ENCODE measurements around the gene REN.
A peak's percentile ranks its signal among the peaks of the same experiment; 100 is the strongest.

Gene REN

DNA sequence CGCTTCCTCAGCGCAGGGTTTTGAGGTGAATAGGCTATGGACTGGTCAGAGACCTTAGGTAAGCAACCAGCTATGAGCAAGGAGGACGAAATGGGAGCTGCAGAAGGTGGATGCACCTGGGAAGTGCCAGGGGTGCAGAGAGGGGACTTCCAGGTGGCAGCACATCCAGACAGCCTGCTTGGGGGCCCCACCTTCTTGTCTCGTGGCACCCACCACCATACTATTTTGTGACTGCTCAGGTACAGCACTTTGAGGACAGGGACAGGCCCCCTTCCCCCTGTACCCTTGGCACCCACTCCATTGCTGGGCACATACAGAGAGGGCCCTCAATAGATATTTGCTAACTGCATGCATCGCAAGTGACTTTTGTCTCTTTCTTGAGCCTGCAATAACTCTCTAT lies 30.9 kb upstream of the REN start:
- peaks cover 32% of the 10 kb centered on the region for H3K4me1 ChIP-seq (ENCODE audit: insufficient read depth, low read length)
- no peak overlapping the region for H3K9ac ChIP-seq (ENCODE audit: low read depth, low read length)
- H3K9me3 ChIP-seq (ENCODE audit: control insufficient read depth, insufficient read depth, low read length): no peaks in the 10 kb centered on the region
- H3K36me3 ChIP-seq (ENCODE audit: insufficient read depth, low read length): no peaks in the 10 kb centered on the region

DNA sequence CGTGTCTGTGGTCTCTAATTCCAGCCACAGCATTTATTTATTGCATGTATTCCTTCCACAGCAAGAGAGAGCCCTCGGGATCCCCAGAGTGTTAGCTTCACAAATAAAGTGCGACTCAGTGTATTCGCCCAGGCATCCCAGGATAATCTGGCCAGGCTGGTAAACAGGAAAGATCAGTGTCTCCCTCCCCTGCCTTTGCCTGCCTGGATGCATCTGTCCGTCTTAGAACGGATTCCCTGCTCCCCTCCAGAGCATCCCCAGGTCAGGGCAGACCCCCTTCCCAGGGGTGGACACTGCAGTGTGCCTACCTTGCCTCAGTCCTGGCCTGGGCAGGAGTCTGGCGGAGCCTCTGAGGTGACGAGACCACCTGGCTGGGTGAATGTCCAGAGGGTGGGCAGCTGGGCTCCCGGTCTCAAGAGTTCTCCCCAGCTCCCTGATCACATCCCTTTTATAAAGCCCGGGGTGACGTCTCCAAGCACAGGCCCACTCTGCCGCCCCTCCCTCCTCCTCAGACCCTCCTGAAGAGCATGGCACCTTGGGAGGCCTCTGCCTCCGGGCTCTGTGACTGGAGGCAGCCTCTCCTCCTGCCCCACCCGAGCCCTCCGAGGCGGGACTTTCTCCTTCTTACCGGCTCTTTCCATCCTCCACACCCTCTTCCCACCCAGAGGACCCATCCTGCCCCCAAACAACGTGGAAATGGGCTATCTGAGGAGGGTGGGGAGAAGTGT lies 30.1 kb upstream of the REN start, which contains the start of gene KISS1:
KISS1 (minus strand) TSS at position 424 of the 728 bp plus-strand sequence. CDS start 3,615 bp downstream, outside the sequence.
- Histone ChIP-seq H3K36me3 (ENCODE audit: insufficient read depth, low read length) (no peaks in the 10 kb centered on the region), H3K9me3 (ENCODE audit: control insufficient read depth, insufficient read depth, low read length) (no peaks in the 10 kb centered on the region), H3K4me1 (ENCODE audit: insufficient read depth, low read length) (peaks cover 31% of the 10 kb centered on the region), H3K9ac (ENCODE audit: low read depth, low read length) (no peak within 1 kb of the TSS; the same call in 1 of the 2 replicates)

DNA sequence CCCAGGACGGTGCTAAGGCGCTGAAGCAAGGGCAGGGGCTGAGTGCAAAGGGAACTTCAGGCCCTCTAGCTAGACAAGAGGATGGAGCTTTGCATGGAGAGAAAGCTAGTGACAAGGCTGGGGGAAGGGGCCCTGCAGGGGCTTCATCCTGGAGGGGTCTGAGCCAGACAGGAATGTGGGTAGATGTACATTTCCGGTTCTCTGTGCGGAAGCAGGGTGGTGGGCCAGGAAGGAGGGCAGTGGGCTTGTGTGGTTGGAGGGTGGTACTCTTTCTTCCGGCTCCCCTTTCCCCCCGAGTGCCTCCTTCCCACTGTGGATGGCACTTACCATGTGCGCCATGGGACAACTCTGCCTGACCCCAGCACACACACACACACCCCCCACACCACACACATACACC lies 28.6 kb upstream of the REN start:
- Histone ChIP-seq H3K9me3 (ENCODE audit: control insufficient read depth, insufficient read depth, low read length) (no peaks in the 10 kb centered on the region), H3K36me3 (ENCODE audit: insufficient read depth, low read length) (no peaks in the 10 kb centered on the region), H3K4me1 (ENCODE audit: insufficient read depth, low read length) (peaks cover 34% of the 10 kb centered on the region), H3K9ac (ENCODE audit: low read depth, low read length) (no peak overlapping the region)

DNA sequence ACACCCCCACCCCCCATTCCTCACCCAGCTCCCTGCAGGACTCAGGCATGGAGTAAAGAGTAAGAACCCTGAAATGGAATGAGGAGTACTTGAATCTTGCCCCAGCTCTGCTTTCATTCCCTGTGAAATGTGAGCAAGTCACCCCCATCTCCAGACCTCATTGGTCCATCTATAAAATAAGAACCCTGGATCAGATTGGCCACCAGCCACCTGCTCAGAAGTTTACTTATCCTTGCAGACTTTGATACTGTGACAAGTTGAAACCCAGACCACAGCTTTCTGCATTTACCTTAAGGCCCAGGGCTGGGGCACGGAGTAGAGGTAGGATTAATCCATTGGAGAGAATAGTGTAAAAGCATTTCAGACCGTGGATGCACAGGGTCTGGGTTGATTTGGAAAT lies 27.9 kb upstream of the REN start:
- no peaks in the 10 kb centered on the region for H3K9me3 ChIP-seq (ENCODE audit: control insufficient read depth, insufficient read depth, low read length)
- peaks cover 29% of the 10 kb centered on the region for H3K4me1 ChIP-seq (ENCODE audit: insufficient read depth, low read length)
- no peaks in the 10 kb centered on the region for H3K36me3 ChIP-seq (ENCODE audit: insufficient read depth, low read length)
- H3K9ac ChIP-seq (ENCODE audit: low read depth, low read length): no peak overlapping the region

DNA sequence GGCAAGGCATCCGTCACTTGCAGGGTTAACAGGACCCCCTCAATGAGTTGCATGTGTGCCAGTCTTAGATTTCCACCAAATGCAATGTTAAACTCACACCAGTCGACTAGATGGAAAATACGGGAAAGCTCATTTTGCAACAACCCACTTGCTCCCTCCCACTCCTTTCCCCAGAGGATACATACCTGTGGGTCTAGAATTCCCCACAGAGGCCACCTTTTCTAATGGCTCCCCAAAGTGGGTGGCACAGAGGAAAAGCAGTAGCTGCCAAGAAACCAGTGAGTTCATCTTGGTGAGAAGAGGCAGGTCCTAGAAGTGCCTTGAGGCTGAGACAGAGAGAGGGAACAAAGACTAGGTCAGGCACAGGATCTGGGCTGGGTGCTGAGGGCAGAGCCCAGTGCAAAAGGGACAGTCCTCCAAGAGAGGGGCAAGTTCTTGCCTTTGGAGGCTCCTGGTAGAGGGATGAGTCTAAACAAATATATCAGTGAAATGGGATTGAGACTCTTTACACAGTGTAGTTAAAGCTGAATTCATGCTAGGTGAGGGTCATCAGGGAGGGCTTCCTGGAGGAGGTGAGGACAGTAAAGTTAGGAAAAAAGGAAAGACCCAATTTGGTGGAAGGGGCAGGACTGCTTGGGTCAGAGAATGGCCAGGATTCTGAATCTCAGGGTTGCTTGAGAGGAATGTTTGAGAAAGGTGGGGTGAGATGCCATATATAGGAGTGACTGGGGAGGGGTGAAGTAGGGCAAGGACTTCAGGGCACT lies 26.6 kb upstream of the REN start:
- H3K4me1 ChIP-seq (ENCODE audit: insufficient read depth, low read length): peaks cover 20% of the 10 kb centered on the region; the same call in 1 of the 2 replicates
- no peak overlapping the region for H3K9ac ChIP-seq (ENCODE audit: low read depth, low read length)
- no peaks in the 10 kb centered on the region for H3K9me3 ChIP-seq (ENCODE audit: control insufficient read depth, insufficient read depth, low read length)
- no peaks in the 10 kb centered on the region for H3K36me3 ChIP-seq (ENCODE audit: insufficient read depth, low read length)

DNA sequence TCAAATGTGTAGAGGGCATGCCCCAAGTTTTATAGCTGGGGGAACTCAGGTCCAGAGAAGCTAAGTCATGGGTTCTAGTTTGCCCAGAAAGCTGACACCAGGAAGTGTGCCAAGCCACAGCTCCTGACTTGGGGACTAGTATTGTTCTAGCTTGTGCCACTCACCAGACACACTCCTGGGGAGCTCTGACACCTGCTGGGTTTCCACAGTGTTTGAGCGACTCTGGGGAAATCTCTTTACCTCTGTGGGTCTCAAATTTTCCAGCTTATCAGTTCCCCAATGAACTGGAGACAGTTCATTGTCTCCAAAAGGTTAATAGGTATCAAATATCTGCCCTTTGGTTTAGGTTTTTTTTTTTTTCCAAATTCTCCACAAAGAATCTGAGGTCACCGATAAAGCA lies 25.9 kb upstream of the REN start:
- Histone ChIP-seq H3K36me3 (ENCODE audit: insufficient read depth, low read length) (no peaks in the 10 kb centered on the region), H3K9me3 (ENCODE audit: control insufficient read depth, insufficient read depth, low read length) (no peaks in the 10 kb centered on the region), H3K4me1 (ENCODE audit: insufficient read depth, low read length) (peaks cover 16% of the 10 kb centered on the region; the same call in 1 of the 2 replicates), H3K9ac (ENCODE audit: low read depth, low read length) (no peak overlapping the region)

DNA sequence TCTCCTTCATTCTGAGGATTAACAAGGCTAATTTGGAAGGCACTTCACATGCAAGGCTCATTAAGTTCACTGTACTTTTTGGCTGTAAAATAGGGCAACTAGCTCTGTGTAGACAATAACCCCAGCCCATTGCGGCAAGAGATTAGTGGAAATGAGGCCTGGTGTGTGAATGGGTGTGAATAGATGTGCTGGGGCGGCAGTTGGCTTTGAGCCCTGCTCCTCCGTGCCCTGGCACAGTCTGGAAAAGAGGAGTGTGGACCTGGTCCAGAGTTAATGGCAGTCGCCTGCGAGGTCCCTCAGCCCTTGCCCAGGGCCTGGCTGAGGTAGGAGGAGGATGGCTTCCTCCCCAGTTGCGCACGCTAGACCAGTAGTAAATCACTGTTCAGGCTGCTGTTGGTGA lies 25.3 kb upstream of the REN start:
- peaks cover 12% of the 10 kb centered on the region; the same call in 1 of the 2 replicates for H3K4me1 ChIP-seq (ENCODE audit: insufficient read depth, low read length)
- no peaks in the 10 kb centered on the region for H3K36me3 ChIP-seq (ENCODE audit: insufficient read depth, low read length)
- no peak overlapping the region for H3K9ac ChIP-seq (ENCODE audit: low read depth, low read length)
- H3K9me3 ChIP-seq (ENCODE audit: control insufficient read depth, insufficient read depth, low read length): no peaks in the 10 kb centered on the region

DNA sequence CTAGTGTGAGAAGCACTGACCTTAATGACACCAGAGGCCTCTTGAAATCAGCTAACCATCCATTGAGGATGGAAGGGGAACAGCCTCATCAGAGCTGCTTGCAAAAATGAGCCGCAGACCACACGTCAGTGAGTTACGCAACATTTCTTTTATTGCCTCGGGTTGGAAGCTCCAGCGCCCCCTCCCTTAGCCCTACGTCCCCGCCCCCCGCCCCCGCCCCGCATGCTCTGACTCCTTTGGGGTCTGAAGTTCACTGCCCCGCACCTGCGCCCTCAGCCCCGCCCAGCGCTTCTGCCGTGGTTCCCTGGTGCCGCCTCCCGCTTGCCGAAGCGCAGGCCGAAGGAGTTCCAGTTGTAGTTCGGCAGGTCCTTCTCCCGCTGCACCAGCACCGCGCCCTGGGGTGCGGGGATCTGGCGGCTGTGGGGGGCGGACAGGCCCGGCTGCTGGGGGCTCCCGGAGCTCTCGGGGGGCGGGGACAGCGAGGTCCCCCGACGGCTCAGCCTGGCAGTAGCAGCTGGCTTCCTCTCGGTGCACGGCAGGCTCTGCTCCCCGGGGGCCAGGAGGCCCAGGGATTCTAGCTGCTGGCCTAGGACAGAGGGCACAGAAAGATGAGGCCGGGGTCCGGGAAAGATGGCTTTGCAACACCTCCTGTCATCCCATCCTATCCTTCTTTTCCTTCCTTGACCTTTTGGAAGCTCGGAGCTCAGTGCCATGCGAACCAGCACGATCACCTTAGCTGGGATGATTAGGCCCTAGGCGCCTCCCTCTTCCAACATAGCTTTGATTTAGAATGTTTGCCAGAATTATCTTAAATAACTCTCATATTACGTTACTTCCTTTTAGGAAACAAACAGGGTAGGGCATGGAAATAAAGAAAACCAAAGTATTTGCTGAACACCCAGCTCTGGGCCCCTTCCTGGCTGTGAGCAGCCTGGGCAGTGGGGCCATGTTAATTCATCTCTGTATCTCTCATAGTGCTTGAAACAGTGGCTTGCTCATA lies 24.4 kb upstream of the REN start:
- H3K9me3 ChIP-seq (ENCODE audit: control insufficient read depth, insufficient read depth, low read length): no peaks in the 10 kb centered on the region
- peaks cover 5% of the 10 kb centered on the region; the same call in 1 of the 2 replicates for H3K4me1 ChIP-seq (ENCODE audit: insufficient read depth, low read length)
- no peaks in the 10 kb centered on the region for H3K36me3 ChIP-seq (ENCODE audit: insufficient read depth, low read length)
- peak overlapping the region; percentile 34; the same call in 1 of the 2 replicates for H3K9ac ChIP-seq (ENCODE audit: low read depth, low read length)

DNA sequence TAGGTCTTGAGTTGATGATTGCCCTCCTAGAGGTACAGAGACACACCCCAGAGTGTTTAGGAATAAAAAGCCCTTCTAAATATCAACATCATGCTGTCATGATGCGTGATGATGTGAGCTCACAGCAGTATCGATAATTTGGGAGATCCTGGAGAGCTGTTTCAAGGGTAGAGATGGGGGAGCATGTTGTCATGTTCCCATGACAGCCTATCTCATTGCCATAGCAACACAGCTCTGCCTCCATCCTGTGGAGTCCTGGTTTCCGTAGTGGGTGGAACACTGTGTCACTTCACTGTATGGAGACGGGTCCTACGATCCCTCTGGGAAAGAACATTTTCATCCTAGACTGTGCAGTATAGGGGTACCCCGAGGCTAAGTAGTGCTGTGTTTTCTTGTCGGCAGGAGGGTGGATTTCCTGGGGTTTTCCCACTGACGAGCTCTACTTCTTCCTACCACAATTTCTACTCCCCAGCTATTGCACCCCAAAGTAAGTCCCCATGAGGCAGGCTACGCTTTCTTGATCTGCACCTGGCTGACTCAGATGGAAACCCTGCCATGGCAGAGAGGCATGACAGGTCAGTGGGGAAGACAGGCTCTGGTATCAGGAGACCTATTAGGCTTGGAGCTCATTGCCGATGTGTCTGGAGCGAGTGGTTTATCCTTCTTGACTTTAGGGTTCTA lies 23.0 kb upstream of the REN start:
- no peaks in the 10 kb centered on the region for H3K36me3 ChIP-seq (ENCODE audit: insufficient read depth, low read length)
- no peak overlapping the region for H3K9ac ChIP-seq (ENCODE audit: low read depth, low read length)
- H3K9me3 ChIP-seq (ENCODE audit: control insufficient read depth, insufficient read depth, low read length): no peaks in the 10 kb centered on the region
- 0 out of 2 replicates have a peak, but pooled peaks cover 5% of the 10 kb centered on the region for H3K4me1 ChIP-seq (ENCODE audit: insufficient read depth, low read length)

DNA sequence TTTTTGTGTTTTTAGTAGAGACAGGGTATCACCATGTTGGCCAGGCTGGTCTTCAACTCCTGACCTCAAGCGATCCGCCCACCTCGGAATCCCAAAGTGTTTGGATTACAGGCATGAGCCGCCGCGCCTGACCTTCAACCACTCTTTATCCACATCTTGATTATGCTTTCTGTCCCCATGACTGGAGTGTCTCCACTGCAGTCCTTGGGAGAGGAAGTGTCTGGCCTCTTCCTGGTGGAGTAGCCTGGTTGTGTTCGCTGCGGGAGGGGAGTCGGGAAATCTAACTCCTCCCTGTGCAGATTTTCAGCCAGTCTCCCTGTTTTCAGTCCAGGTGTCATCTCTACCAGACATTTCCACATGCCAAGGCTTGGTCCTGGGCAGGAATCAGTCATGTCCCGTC lies 20.5 kb upstream of the REN start:
- Histone ChIP-seq H3K4me1 (ENCODE audit: insufficient read depth, low read length) (0 out of 2 replicates have a peak, but pooled peaks cover 5% of the 10 kb centered on the region), H3K36me3 (ENCODE audit: insufficient read depth, low read length) (no peaks in the 10 kb centered on the region), H3K9ac (ENCODE audit: low read depth, low read length) (no peak overlapping the region), H3K9me3 (ENCODE audit: control insufficient read depth, insufficient read depth, low read length) (no peaks in the 10 kb centered on the region)

DNA sequence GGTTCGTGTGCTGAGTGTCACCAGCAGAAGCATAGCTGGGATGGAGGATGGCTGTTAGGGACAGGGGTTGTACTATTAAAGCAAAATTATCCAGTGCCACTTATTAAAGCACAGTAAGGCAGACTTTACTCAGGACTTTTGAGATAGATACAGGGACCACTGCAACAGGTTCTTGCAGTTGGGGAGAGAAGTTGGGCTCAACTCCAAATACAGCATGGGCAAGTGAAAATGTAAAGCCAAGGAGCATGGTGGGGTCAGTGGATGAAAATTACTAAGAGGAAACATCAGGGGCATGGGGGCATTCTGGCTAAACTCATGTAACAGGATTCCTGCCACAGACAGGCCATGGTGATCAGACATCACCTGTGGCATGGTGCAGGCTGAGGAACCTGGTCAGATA lies 15.0 kb upstream of the REN start:
- Histone ChIP-seq H3K9ac (ENCODE audit: low read depth, low read length) (no peak overlapping the region), H3K4me1 (ENCODE audit: insufficient read depth, low read length) (no peaks in the 10 kb centered on the region), H3K9me3 (ENCODE audit: control insufficient read depth, insufficient read depth, low read length) (no peaks in the 10 kb centered on the region), H3K36me3 (ENCODE audit: insufficient read depth, low read length) (no peaks in the 10 kb centered on the region)

DNA sequence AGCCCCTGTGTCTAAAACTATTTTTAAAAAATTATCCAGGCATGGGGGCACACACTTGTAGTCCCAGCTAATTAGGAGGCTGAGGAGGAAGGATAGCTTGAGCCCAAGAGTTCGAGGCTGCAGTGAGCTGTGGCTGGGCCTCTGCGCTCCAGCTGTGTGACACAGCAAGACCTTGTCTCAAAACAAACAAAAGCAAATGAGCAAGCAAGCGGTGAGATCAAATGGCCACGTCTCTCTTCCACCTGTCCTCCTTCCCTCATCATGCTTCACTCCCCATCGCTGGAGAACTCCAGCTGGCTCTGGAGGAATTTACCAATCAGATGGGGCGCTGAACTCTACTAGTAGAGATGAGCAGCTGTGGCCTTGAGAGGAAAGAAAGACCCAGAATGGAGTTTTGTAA lies 14.0 kb upstream of the REN start:
- Histone ChIP-seq H3K9me3 (ENCODE audit: control insufficient read depth, insufficient read depth, low read length) (no peaks in the 10 kb centered on the region), H3K9ac (ENCODE audit: low read depth, low read length) (no peak overlapping the region), H3K36me3 (ENCODE audit: insufficient read depth, low read length) (no peaks in the 10 kb centered on the region), H3K4me1 (ENCODE audit: insufficient read depth, low read length) (no peaks in the 10 kb centered on the region)

DNA sequence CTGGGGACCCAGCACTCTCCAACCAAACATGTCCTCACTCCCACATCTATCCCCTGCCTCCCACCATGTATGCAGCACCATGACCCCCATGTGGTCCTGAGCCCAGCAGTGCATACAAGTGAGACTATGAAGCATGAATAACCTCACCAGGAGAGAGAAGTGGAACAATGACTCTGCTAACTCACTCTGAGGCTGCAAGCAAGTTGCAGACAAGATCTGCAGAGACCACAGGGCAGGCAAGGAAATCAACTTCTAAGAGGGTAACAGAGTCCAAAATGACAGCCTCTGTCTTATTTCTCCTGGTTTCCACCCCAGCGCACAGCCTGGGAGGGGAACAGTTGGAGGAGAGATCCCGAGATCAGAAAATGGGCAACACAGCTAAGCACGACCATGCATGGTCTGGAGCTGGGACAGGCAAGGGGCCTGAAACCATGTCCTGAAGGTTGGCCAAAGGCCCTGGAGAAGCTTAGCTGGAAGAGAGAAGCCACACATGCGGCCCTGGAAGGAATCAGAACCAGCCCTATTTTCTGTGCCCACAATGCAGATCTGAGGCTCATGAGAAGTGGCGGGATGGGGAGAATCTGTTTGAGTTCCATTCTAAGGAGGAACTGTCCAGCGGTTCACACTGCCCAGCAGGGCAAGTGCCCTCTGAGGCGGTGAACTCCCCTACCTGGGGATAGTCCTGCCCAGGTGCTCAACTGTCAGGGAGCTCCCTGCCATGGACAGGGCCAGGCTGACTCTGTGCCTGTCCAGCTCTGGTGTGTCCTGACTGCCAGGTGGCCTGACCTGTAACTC lies 12.5 kb upstream of the REN start:
- Histone ChIP-seq H3K9ac (ENCODE audit: low read depth, low read length) (no peak overlapping the region), H3K4me1 (ENCODE audit: insufficient read depth, low read length) (no peaks in the 10 kb centered on the region), H3K36me3 (ENCODE audit: insufficient read depth, low read length) (no peaks in the 10 kb centered on the region), H3K9me3 (ENCODE audit: control insufficient read depth, insufficient read depth, low read length) (no peaks in the 10 kb centered on the region)

All from ES-I3 (cell line).